ENCODE results near the gene HIBADH. TPM values are rescaled to one million over a fixed set of nuclear protein-coding genes. Genes with fewer than 3 reads are reported as not detected.

HIBADH gene
- total RNA-seq, 1 donor from 2014 or later, result 15.7 TPM

- Mint-ChIP-seq H3K36me3 (ENCODE audit: low read depth) (no peaks in the 10 kb centered on the region), H3K27me3 (ENCODE audit: low read depth) (no peaks in the 10 kb centered on the region), H3K4me1 (peaks cover 15% of the 10 kb centered on the region), H3K4me3 (no peak overlapping the region), H3K27ac (ENCODE audit: unreplicated experiment) (no peak overlapping the region), H3K9me3 (no peaks in the 10 kb centered on the region)
- no peak for TF ChIP-seq CTCF (conservative IDR thresholded peaks at IDR 0.05)
- no peak for DNase-seq (ENCODE audit: low read depth, low spot score)
Observed at GRCh38 chr7:27695096-27695495, 32.4 kb upstream of the HIBADH start.

- Mint-ChIP-seq H3K36me3 (ENCODE audit: low read depth) (no peaks in the 10 kb centered on the region), H3K27ac (ENCODE audit: unreplicated experiment) (no peak overlapping the region), H3K9me3 (no peaks in the 10 kb centered on the region), H3K4me3 (peak overlapping the region; percentile 23), H3K4me1 (peaks cover 15% of the 10 kb centered on the region), H3K27me3 (ENCODE audit: low read depth) (no peaks in the 10 kb centered on the region)
- TF ChIP-seq CTCF (conservative IDR thresholded peaks at IDR 0.05), result no peak
- DNase-seq (ENCODE audit: low read depth, low spot score), result no peak
Observed at GRCh38 chr7:27693794-27694193, 31.1 kb upstream of the HIBADH start.

- Mint-ChIP-seq H3K36me3 (ENCODE audit: low read depth) (no peaks in the 10 kb centered on the region), H3K27me3 (ENCODE audit: low read depth) (no peaks in the 10 kb centered on the region), H3K4me3 (no peak overlapping the region), H3K9me3 (peaks cover 6% of the 10 kb centered on the region), H3K4me1 (peaks cover 12% of the 10 kb centered on the region), H3K27ac (ENCODE audit: unreplicated experiment) (no peak overlapping the region)
- no peak for DNase-seq (ENCODE audit: low read depth, low spot score)
- TF ChIP-seq CTCF (conservative IDR thresholded peaks at IDR 0.05), result no peak
Observed at GRCh38 chr7:27690649-27691048, 28.0 kb upstream of the HIBADH start.

- peaks cover 12% of the 10 kb centered on the region for H3K4me1 Mint-ChIP-seq
- no peak for DNase-seq (ENCODE audit: low read depth, low spot score)
- H3K4me3 Mint-ChIP-seq, result no peak overlapping the region
- TF ChIP-seq CTCF (conservative IDR thresholded peaks at IDR 0.05), result no peak
- no peaks in the 10 kb centered on the region for H3K27me3 Mint-ChIP-seq (ENCODE audit: low read depth)
- no peaks in the 10 kb centered on the region for H3K36me3 Mint-ChIP-seq (ENCODE audit: low read depth)
- H3K9me3 Mint-ChIP-seq, result peaks cover 6% of the 10 kb centered on the region
- no peak overlapping the region for H3K27ac Mint-ChIP-seq (ENCODE audit: unreplicated experiment)
Observed at GRCh38 chr7:27689591-27690164, 27.0 kb upstream of the HIBADH start.

- Mint-ChIP-seq H3K27me3 (ENCODE audit: low read depth) (no peaks in the 10 kb centered on the region), H3K36me3 (ENCODE audit: low read depth) (no peaks in the 10 kb centered on the region), H3K9me3 (peaks cover 9% of the 10 kb centered on the region), H3K4me1 (peaks cover 6% of the 10 kb centered on the region), H3K4me3 (no peak overlapping the region), H3K27ac (ENCODE audit: unreplicated experiment) (no peak overlapping the region)
- no peak for DNase-seq (ENCODE audit: low read depth, low spot score)
- TF ChIP-seq CTCF (conservative IDR thresholded peaks at IDR 0.05), result no peak
Observed at GRCh38 chr7:27689150-27689549, 26.5 kb upstream of the HIBADH start.

All from neural crest cell (in vitro differentiated cells).